Measurements from ENCODE around the gene CATSPERD.
"Not testable (repeated sequence)": the region's sequence is repeated elsewhere in the genome, so short reads cannot be mapped to it uniquely, and the experiment has no call there.

CATSPERD gene

DNA sequence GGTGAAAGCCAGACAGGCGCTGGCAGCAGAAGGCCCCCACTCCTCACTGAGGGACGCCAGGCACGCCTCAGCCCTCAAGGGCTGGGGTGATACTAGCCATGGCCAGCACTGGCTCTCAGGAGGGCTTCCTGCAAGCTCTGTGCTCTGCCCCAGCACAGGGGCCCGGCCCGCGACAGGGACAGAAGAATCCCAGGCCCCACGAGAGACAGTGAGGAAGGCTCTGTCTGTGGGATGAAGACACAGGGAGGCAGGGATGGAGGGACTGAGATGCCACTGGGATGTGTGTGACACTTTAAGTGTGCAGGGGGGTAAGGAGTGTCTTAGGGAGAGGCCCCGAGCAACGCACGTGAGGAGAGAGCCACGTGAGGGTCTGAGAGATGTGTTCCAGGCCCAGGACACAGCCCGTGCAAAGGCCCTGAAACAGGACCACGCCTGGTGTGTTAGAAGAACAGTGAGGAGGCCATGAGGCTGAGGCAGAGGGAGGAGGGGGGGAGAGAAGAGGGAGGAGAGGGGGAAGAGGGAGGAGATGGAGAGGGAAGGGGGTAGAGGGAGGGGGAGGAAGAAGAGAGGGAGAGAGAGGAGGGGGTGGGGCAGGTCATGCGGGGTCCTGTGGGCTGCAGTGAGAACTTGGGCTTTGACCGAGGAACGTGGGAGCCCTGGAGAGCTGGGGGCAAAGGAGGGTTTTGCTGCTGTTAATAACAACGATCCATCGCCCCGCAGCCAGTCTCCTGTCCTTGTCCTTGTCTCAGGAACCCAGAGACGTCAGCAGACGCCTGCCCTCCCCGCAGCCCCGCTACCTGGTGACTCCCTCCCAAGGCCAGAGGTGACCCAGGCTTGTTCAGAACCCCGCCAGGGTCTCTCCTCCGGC, 23.2 kb upstream of the CATSPERD start:
- no peak for DNase-seq (ENCODE audit: low read depth in 2 of 2)

DNA sequence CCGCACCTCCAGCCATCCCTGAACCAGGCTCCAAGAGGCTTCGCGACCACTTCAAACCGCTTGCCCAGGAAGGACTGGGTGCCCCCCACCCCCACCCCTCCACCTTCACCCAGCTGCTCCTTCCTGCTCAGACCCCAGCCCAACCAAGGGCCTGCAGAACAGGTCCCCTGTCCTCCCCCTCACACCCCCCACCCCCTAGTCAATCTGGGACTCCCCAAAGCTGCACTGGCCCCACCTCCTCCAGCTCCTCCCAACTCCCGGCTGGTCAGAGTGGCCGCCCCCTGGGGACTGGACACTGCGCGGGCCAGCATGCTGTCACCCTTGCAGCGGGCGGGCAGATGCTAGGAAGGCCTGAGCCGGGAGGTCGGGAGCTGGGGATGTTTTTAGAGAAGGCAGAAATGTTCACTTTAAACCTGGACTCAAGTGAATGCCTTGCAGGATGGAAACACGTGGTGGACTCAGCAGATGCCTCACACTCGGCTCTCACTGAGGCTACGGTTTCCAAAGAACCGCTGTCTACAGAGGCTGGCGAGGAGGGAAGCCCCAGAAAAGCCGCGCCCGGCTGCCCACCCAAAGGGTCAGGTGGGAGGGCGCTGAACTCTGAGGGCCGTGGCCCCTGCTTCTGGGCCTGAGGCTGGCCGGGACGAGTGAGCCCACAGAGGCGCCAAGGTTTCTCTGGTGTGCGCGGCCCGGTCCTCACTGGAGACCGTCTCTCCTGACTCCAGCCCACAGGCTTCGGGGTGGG, 22.4 kb upstream of the CATSPERD start:
- DNase-seq (ENCODE audit: low read depth in 2 of 2) = no peak

- DNase-seq (ENCODE audit: low read depth in 2 of 2) = no peak
Measured at GRCh38 chr19:5698635-5699422, 21.6 kb upstream of the CATSPERD start.

GRCh38 chr19:5700455-5701092, 19.9 kb upstream of the CATSPERD start:
- no peak for DNase-seq (ENCODE audit: low read depth in 2 of 2)

- DNase-seq (ENCODE audit: low read depth in 2 of 2) = not testable (repeated sequence)
Measured at GRCh38 chr19:5702053-5702410, 18.4 kb upstream of the CATSPERD start.

- no peak for DNase-seq (ENCODE audit: low read depth in 2 of 2)
Measured at GRCh38 chr19:5703819-5704818, 16.3 kb upstream of the CATSPERD start.

DNA sequence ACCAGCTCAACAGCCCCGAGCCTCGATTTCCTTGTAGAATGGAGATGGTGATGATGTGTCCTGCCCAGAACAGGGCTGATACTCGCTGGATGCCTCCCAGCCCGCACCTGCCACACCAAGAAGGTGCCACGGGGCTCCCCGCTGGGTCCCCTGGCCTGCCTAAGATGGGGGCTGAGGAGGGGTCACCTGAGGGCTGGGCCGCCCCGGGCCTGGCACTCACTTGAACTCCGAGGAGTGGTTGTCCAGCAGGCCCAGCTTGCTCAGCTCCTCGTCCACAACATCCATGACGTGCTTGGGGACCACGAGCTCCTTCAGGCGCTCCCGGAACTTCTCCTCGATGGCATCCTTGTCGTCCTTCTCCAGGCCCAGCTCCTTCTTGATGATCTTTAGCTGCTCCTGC, 14.9 kb upstream of the CATSPERD start:
- no peak for DNase-seq (ENCODE audit: low read depth in 2 of 2)

- DNase-seq (ENCODE audit: low read depth in 2 of 2) = no peak
Measured at GRCh38 chr19:5706876-5707573, 13.4 kb upstream of the CATSPERD start.

GRCh38 chr19:5707576-5708575, 12.6 kb upstream of the CATSPERD start:
- DNase-seq (ENCODE audit: low read depth in 2 of 2) = no peak

GRCh38 chr19:5711025-5711424, 9.4 kb upstream of the CATSPERD start:
- DNase-seq (ENCODE audit: low read depth in 2 of 2) = no peak

GRCh38 chr19:5711713-5712161, 8.7 kb upstream of the CATSPERD start:
- no peak for DNase-seq (ENCODE audit: low read depth in 2 of 2)

GRCh38 chr19:5713228-5713627, 7.2 kb upstream of the CATSPERD start:
- no peak for DNase-seq (ENCODE audit: low read depth in 2 of 2)

- no peak for DNase-seq (ENCODE audit: low read depth in 2 of 2)
Measured at GRCh38 chr19:5714816-5715215, 5.6 kb upstream of the CATSPERD start.

DNA sequence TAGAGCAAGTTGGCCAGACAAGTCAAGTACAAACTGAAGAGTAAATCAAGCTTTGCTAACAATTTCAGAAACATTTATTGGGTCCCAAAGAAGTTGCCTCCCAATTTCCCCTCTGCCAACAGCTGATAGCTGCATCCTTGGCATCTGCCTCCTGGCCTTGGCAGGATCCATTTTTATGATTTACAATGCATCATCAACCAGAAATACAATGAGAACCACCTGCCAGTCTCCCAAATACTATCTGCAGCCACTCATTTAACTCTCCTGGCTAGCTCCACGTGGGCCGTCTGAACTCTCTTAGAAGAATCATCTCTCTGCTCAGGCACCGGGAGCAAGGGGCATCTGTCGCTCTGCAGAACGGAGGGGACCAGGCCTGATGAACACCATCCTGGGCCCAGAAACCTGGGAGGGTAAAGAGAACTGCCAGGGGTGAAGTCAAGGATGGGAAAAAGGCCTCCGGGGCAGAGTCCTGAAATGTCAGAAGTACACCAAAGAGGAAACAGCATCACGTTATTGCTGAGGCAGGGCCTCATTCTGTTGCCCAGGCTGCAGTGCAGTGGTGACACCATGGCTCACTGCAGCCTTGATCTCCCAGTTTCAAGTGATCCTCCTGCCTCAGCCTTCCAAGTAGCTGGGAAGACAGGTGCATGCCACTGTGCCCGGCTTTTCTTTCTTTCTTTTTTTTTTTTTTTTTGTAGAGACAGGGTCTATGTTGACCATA, 3.1 kb upstream of the CATSPERD start:
- no peak for DNase-seq (ENCODE audit: low read depth in 2 of 2)

GRCh38 chr19:5718037-5718578, 2.3 kb upstream of the CATSPERD start:
- peak in 1 of 2 donors; percentile 51 for DNase-seq (ENCODE audit: low read depth in 2 of 2)

DNA sequence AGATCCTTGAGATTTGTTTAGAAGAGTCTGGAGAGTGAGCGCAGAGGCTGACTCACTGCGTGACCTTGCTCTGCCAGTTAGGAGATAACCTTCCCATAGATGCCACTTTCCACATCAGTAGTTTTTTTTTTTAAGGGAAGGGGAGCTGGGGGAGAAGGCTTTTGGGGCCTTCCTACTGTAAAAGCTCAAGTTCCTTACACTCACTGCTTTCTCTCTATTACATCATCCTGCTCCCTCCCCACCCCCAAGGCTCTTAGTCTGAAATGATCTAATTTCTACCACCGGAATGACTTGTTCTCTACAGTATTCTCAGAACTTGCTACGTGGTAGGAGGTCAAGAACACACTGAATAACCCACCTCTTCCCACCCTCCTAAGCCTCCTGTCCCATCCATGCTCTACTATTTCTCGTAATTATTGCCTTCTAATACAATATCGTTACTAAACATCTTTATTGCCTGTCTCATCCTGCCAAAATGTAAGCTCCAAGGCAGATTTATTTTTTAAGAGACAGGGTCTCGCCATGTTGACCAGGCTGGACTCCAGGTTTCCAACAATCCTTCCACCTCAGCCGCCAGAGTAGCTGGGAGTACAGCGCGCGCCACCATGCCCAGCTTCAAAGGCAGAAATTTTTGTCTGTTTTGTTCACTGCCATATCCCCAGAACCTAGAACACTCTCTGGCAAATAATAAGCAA, 1.7 kb upstream of the CATSPERD start:
- DNase-seq (ENCODE audit: low read depth in 2 of 2) = peak in 1 of 2 donors; percentile 30

All from stimulated activated CD8-positive, alpha-beta memory T cell treated with anti-CD3 and anti-CD28 coated beads, Interleukin-15, amount 100 ng/mL, for 4 hours (primary cell).